ENCODE data around the gene GRB10.

The GRB10 gene

GRCh38 chr7:50718311-50718710, 64.4 kb downstream of the GRB10 start:
- no peak for DNase-seq

GRCh38 chr7:50717181-50717580, 65.5 kb downstream of the GRB10 start:
- no peak for DNase-seq

- DNase-seq = no peak
These were observed 67.8 kb downstream of the GRB10 start for GRCh38 chr7:50714857-50715256.

GRCh38 chr7:50713123-50713965, 69.4 kb downstream of the GRB10 start:
- no peak for DNase-seq

GRCh38 chr7:50712252-50713122, 70.2 kb downstream of the GRB10 start:
- no peak for DNase-seq

- DNase-seq = no peak
These were observed 71.2 kb downstream of the GRB10 start for GRCh38 chr7:50711271-50712175.

GRCh38 chr7:50710441-50711154, 72.1 kb downstream of the GRB10 start:
- DNase-seq = no peak

- no peak for DNase-seq
These were observed 73.5 kb downstream of the GRB10 start for GRCh38 chr7:50709151-50709550.

- no peak for DNase-seq
These were observed 75.3 kb downstream of the GRB10 start for GRCh38 chr7:50707236-50708006.

GRCh38 chr7:50706469-50706937, 76.2 kb downstream of the GRB10 start:
- no peak for DNase-seq

- DNase-seq = no peak
These were observed 77.9 kb downstream of the GRB10 start for GRCh38 chr7:50704844-50705243.

GRCh38 chr7:50703654-50704053, 79.0 kb downstream of the GRB10 start:
- no peak for DNase-seq

- no peak for DNase-seq
These were observed 83.6 kb downstream of the GRB10 start for GRCh38 chr7:50699143-50699542.

- no peak for DNase-seq
These were observed 84.9 kb downstream of the GRB10 start for GRCh38 chr7:50697748-50698147.

- no peak for DNase-seq
These were observed 85.7 kb downstream of the GRB10 start for GRCh38 chr7:50696810-50697582.

- DNase-seq = no peak
These were observed 87.7 kb downstream of the GRB10 start for GRCh38 chr7:50695026-50695425.

- DNase-seq = no peak
These were observed 89.1 kb downstream of the GRB10 start for GRCh38 chr7:50693455-50694130.

GRCh38 chr7:50690541-50691011, 92.1 kb downstream of the GRB10 start:
- no peak for DNase-seq

GRCh38 chr7:50688226-50688590, 94.5 kb downstream of the GRB10 start:
- DNase-seq = no peak

All from NCI-H1694 (cell line).